HG03558 (cell line): ENCODE measurements around the gene IFNA21.
"Not testable (repeated sequence)": the region's sequence is repeated elsewhere in the genome, so short reads cannot be mapped to it uniquely, and the experiment has no call there.

ENCODE experiments used
- ATAC-seq: cut with Tn5 transposase; IDR thresholded peaks from one replicate; pipeline ENCODE4 v1.9.1; 2021; ENCODE audit warnings: moderate number of reproducible peaks; ENCODE audit not compliant: unreplicated experiment; ENCODE audit errors: extremely low read depth

IFNA21 gene

DNA sequence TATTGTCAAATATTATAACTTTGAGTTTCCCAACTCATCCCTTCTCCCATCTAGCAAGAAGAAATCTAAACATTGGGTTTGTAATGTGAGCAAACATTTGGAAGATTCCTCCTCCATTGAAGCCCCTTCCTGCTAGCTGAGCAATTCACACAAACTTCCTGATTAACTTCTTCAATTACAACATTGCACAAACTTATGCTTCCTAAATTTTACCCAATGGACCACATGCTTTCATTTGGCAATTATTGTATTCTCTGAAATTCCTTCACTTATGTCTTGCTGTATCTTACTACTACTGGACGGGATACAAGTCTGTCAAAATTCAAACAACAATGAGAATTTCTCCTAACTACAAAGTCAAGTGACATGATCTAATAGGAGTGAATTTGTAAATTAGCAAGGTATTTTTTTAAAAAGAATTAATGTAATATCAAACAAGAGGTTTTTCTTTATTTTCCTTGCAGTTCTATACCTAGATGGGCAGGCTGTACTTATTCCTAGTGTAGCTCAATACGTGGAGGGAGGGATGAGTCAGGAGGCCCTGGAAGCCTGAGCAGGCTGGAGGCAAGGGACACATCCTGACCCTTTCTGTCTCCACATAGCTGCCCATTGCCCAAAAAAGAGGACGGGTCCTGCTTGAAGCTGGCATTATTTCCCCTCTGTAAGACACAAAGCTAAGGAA lies 13.0 kb downstream of the IFNA21 start:
- ATAC-seq, result no peak

DNA sequence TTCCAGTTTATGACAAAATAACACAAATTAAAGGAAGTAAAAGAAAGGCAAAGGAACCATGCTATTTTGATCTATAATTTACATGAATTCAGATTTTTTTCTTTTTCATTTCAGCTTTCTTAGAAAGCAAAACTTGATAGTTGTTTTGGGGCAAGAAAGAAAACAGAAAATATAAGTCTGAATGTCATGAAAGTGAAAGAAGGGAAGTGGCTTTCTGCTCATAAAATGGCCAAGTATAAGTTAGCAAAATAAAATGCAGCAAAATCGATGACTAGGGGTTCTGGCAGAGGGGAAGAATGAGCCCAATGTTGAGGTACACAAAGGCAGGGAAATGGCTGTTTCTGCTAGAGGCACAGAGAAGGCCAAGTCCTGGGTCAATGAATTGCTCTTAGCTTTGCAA lies 21.9 kb downstream of the IFNA21 start:
- ATAC-seq, result no peak

DNA sequence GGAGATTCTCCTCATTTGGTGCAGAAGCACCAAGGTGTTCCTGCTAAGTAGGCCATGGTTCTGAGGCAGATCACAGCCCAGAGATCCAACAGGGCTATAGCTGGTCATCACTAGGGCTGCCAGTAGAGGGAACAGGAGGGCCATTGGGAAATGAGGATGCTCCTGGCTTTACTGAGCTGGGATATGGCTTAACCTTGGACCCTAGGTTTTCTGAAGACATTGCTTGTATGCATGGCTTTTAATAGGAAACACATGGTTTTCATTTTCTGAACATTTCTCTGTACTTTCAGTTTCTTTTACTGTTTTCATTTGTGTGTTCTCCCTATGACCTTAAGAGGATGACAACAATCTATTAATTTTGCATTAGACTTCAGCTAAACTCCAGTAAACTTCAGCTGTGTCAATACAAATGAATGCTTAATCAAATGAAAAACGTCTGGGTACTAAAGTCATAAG lies 25.0 kb downstream of the IFNA21 start, which contains the start of gene IFNW1:
IFNW1 (minus strand) TSS at position 406 of the 456 bp plus-strand sequence; CDS start at position 144, 262 bp downstream.
- ATAC-seq, result no peak

DNA sequence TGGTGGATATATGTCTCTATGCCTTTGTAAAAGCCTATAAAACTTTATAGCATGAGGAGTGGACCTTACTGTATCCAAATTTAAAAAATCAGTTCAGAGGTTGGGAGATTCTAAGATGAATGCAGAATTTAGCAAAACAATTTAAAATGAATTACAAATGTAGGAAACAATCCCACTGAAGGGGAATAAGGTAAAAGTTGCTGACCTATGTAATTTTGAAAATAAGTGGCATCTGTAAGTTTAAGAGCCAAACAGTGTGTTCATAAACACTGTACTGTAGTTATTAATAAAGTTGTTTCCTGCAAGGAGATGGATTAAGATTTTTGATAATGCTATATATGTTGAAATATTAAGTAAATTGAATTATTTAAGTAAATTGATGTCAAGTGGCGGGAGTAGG lies 29.4 kb downstream of the IFNA21 start:
- no peak for ATAC-seq

DNA sequence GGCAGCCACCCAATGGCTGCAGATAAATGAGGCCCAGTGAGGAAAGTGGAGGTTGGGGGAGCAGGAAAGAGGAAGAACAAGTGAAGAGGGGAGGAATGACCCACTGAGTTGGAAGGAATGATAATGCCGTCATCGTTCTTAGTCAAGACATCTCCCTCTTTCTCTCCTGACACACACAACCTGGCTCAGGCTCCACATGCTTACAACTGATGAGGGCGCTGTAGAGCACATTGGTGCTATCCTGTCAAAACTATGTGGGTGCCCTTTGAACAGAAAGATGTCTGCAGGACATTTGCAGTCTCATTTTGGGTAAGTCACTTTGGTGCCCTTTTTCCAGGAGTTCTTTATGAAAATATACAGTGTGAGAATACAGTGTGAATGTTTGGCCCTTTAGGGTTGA lies 30.7 kb downstream of the IFNA21 start:
- no peak for ATAC-seq

DNA sequence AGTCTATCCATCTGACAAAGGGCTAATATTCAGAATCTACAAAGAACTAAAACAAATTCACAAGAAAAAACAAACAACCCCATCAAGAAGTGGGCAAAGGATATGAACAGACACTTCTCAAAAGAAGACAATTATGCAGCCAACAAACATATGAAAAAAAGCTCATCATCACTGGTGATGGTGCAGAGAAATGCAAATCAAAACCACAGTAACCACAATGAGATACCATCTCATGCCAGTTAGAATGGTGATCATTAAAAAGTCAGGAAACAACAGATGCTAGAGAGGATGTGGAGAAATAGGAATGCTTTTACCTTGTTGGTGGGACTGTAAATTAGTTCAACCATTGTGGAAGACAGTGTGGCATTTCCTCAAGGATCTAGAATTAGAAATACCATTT lies 38.3 kb downstream of the IFNA21 start:
- ATAC-seq, result not testable (repeated sequence)

DNA sequence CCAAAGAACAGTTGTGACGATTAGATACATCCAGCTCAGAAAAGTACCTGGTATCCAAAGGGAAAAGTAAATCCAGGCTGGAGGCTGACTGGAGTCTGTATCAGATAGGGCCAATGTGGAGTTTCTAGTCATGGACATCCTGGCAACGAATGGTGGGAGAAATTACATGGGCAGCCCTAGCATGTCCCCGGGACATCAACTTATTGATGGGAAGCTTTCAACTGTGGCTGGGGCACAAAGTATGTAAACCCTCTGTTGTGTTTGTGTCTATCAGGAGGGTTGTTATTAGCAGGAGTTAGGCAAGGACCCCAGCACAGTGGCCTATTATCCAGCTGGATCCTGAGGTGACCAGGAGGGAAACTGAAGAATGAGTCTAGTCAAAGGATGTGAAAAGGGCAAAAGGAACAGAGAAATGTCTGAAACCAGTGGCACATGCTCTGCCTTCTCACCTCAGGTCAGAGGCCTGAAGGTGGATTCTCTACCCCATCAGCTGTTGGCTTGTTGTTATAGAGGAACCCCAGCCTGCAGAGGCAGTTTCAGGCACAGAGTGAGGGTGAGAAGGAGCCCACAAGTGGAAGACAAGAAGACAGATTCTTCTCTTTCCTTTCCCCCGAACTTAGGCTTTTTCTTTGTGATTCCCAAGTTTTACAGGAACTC lies 44.7 kb downstream of the IFNA21 start:
- peak; percentile 63 for ATAC-seq

DNA sequence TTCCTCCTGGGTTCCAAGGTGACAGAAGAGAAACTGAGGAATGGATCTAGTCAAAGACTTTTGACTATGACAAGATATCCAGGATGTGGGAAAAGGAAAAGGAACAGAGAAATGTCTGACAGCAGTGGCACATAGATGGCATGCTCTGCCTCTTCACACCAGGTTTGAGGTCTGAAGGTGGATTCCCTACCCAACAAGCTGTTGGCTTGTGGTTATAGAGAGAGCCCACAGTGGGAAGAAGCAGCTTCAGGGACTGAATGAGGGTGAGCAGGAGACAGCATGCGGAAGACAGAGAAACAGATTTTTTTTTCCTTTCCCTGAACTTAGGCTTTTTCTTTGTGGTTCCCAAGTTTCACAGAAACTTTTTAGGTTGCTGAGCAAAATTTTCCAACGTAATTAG lies 45.4 kb downstream of the IFNA21 start:
- ATAC-seq, result no peak

DNA sequence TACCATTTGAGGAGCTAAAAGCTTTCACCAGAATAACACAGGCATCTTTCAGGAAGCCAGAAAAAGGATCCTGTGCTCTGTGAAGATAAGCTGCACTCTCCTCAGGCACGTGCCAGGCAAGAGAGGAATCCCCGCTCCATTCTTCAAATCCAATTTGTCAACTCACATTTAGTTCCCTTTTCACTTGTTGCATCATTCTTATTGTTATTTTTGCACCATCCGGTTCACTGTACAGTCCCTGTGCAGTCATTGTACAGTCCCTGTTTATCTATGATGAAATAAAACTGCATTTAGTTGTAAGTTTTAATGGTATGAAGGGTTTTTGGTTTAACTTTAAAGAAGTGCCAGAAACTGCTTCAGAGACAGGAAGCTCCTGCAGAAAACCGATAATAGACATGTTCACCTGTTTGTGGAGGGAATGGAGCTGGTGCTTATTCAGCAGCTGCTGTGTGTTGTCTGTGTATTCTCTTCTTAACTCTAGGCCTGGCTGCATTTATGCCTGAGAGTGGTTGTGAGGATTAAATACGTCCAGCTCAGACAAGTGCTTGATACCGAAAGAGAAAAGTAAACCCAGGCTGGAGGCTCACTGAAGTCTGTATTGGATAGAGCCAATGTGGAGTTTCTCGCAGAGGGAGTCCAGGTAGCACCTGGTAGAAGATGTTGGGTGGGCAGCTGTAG lies 47.2 kb downstream of the IFNA21 start:
- ATAC-seq, result no peak
